Thymus (tissue), 11 donors: ENCODE results near the gene RNF212. TPM values are rescaled to one million over a fixed set of nuclear protein-coding genes. Genes with fewer than 3 reads are reported as not detected.
"Not testable (repeated sequence)": the region's sequence is repeated elsewhere in the genome, so short reads cannot be mapped to it uniquely, and the experiment has no call there.

Experiments
- DNase-seq, 9 donors: peaks; one replicate each; pipeline ENCODE4 v3.0.0-alpha.2; 2013; ENCODE audit warnings: low spot score in 9 of 9, low read depth in 6 of 9, missing footprints in 1 of 9
- H3K27ac ChIP-seq, 2 donors: one replicate each; pipeline ENCODE4 v1.5.1; 2013; ENCODE audit warnings: control low read depth in 1 of 2, low read depth in 1 of 2, low read length in 1 of 2, mild to moderate bottlenecking in 1 of 2, moderate library complexity in 1 of 2
- H3K27me3 ChIP-seq, 2 donors: one replicate each; pipeline ENCODE4 v1.5.1; 2013; ENCODE audit warnings: low read length in 1 of 2; ENCODE audit not compliant: control insufficient read depth in 2 of 2, insufficient read depth in 1 of 2
- H3K36me3 ChIP-seq, 2 donors: one replicate each; pipeline ENCODE4 v1.5.1; 2013; ENCODE audit warnings: low read length in 1 of 2, mild to moderate bottlenecking in 1 of 2, moderate library complexity in 1 of 2; ENCODE audit not compliant: control insufficient read depth in 2 of 2, insufficient read depth in 2 of 2
- H3K4me1 ChIP-seq, 2 donors: one replicate each; pipeline ENCODE4 v1.5.1; 2013; ENCODE audit warnings: low read length in 2 of 2; ENCODE audit not compliant: control insufficient read depth in 2 of 2, insufficient read depth in 2 of 2
- H3K4me3 ChIP-seq, 2 donors: one replicate each; pipeline ENCODE4 v1.5.1; 2013; ENCODE audit warnings: low read length in 2 of 2, control low read depth in 1 of 2, mild to moderate bottlenecking in 1 of 2
- H3K9me3 ChIP-seq, 2 donors: one replicate each; pipeline ENCODE4 v1.5.1; 2013; ENCODE audit warnings: low read length in 1 of 2, mild to moderate bottlenecking in 1 of 2; ENCODE audit not compliant: control insufficient read depth in 2 of 2, insufficient read depth in 1 of 2
- WGBS: extraction: QIAGEN DNeasy Blood & Tissue Kit; methylation state at CpG from one replicate; pipeline ENCODE4 v1.1.7; 2013; 5-methylcytosine and 5-hydroxymethylcytosine counted together
- polyA plus RNA-seq: library from polyadenylated mRNA; stranded (reverse); fragments of 200-250 nt; gene quantifications from one replicate; pipeline ENCODE4 v1.2.3, GENCODE V29; 2013
- total RNA-seq: library from RNA; stranded (reverse); fragments of 120-200 nt; gene quantifications from one replicate; pipeline ENCODE4 v1.2.4, GENCODE V29; 2013
- donor health status: healthy.

RNF212 gene
- total and polyA plus RNA-seq, 2 donors: 1.1 to 11.2 TPM

DNA sequence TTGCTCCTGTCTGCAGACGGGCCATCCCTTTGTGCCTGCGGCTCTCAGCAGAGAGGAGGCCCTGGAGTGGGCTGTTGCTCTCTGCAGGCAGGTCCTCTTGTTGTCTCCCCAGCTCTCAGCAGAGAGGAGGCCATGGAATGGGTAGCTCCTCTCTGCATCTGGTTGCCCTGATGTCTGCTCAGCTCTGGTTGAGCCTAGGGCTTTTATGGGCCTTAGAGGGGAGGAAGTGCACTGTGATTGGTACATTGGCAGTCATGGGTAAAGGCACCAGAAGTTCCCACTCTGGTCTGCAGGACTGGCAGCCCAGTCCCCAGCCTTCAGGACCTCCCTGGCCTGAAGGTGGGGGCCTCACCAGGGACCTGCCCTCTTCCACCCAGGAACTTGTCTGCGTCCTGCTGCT lies 37.5 kb upstream of the RNF212 start:
- peaks cover 0 to 6% of the 10 kb centered on the region in 2 donors for H3K27me3 ChIP-seq
- no peak for DNase-seq
- no peak overlapping the region for H3K4me3 ChIP-seq
- 83% methylated on average over 3 of the region's 3 CpGs for WGBS
- peaks cover 0 to 3% of the 10 kb centered on the region in 2 donors for H3K36me3 ChIP-seq
- H3K4me1 ChIP-seq: no peaks in the 10 kb centered on the region
- no peak overlapping the region for H3K27ac ChIP-seq
- peaks cover 4 to 17% of the 10 kb centered on the region in 2 donors for H3K9me3 ChIP-seq

- DNase-seq: no peak
- no peak overlapping the region for H3K4me3 ChIP-seq
- H3K4me1 ChIP-seq: peaks cover 7 to 10% of the 10 kb centered on the region in 2 donors
- H3K36me3 ChIP-seq: no peaks in the 10 kb centered on the region
- 97% methylated on average over 1 of the region's 1 CpG for WGBS
- H3K27me3 ChIP-seq: peaks cover 0 to 2% of the 10 kb centered on the region in 2 donors
- H3K9me3 ChIP-seq: peaks cover 0 to 4% of the 10 kb centered on the region in 2 donors
- no peak overlapping the region for H3K27ac ChIP-seq
Observed at GRCh38 chr4:1139860-1140259, 26.5 kb upstream of the RNF212 start.

DNA sequence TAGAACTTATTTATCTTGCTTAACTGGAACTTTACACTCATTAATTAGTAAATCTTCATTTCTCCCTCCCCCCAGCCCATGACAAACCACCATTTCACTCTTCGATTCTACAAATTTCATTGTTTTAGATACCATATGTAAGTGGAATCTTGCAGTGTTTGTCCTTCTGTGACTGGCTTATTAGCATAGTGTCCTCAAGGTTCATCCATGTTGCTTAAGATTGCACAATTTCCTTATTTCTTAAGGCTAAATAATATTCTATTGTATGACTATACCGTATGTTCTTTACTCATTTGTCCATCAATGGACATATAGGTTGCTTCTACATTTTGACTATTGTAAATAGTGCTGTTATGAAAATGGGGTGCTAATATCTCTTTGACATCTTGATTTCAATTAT lies 24.5 kb upstream of the RNF212 start:
- no peaks in the 10 kb centered on the region for H3K36me3 ChIP-seq
- H3K27ac ChIP-seq: no peak overlapping the region
- H3K9me3 ChIP-seq: peaks cover 0 to 4% of the 10 kb centered on the region in 2 donors
- no peak overlapping the region for H3K4me3 ChIP-seq
- no peak for DNase-seq
- peaks cover 7 to 10% of the 10 kb centered on the region in 2 donors for H3K4me1 ChIP-seq
- WGBS: 95% methylated on average over 2 of the region's 2 CpGs
- H3K27me3 ChIP-seq: peaks cover 0 to 2% of the 10 kb centered on the region in 2 donors

DNA sequence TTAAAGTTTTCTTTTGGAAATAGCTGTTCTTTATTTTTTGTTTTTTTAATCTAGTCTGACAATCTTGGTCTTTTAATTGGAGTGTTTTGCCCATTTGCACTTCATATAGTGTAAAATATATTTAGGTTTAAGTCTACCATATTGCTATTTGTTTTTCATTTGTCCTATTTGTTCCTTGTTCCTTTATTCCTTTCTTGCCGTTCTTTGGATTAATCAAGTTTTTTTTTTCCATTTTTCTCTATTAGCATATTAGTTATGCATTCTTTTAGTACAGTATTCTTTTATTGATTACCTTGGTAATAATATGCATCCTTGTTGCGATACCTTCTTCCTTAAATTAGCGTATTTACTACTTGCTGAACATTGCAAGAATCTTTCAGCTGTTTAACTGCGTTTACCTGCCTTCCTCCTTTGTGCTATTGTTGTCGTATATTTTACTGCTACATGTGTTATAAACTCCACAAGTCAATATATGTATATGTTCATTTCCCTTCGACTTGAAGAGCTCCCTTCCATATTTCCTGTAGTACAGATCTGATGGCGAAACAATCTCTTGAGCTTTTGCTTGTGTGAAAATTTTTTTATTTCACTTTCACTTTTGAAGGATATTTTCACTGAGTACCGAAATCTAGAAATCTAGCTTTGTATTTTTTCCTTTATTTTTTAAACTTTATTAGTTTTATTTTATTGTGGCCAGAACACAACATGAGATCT lies 23.9 kb upstream of the RNF212 start:
- Histone ChIP-seq H3K9me3 (peaks cover 0 to 4% of the 10 kb centered on the region in 2 donors), H3K27ac (no peak overlapping the region), H3K27me3 (peaks cover 0 to 2% of the 10 kb centered on the region in 2 donors), H3K4me3 (no peak overlapping the region), H3K36me3 (no peaks in the 10 kb centered on the region), H3K4me1 (peaks cover 7 to 10% of the 10 kb centered on the region in 2 donors)
- peak in 3 of 9 donors; percentile 4 to 46 (median 9) for DNase-seq
- 48% methylated on average over 8 of the region's 8 CpGs for WGBS

DNA sequence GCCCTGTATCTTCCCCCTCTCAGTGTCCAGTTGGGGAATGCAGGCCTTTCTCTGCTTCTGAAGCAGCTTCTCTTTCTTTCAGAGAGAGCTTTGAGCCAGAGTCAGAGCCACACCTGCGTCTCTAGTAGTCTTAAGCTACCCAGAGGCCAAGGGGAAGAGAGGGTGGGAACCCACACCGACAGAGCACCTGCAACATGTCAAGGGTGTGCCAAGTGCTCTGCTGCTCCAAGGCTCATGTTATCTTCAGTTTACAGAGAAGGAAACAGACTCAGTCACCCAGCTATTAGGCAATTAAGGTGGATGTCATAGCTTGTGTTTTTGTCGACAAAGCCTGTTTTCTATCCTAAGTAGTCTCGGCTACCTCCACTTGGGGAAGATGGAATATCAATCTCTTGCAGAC lies 22.7 kb upstream of the RNF212 start:
- 12% methylated on average over 4 of the region's 4 CpGs for WGBS
- peaks cover 0 to 4% of the 10 kb centered on the region in 2 donors for H3K9me3 ChIP-seq
- peaks cover 7 to 10% of the 10 kb centered on the region in 2 donors for H3K4me1 ChIP-seq
- peaks cover 0 to 2% of the 10 kb centered on the region in 2 donors for H3K27me3 ChIP-seq
- H3K27ac ChIP-seq: peak overlapping the region; percentile 71 to 77
- no peaks in the 10 kb centered on the region for H3K36me3 ChIP-seq
- H3K4me3 ChIP-seq: no peak overlapping the region
- peak; percentile 36 to 83 (median 56) for DNase-seq

GRCh38 chr4:1133033-1133432 lies 19.7 kb upstream of the RNF212 start:
- DNase-seq: no peak
- Histone ChIP-seq H3K4me1 (peaks cover 7 to 12% of the 10 kb centered on the region in 2 donors), H3K27me3 (peaks cover 0 to 3% of the 10 kb centered on the region in 2 donors), H3K36me3 (no peaks in the 10 kb centered on the region), H3K9me3 (no peaks in the 10 kb centered on the region), H3K4me3 (no peak overlapping the region), H3K27ac (no peak overlapping the region)
- 79% methylated on average over 8 of the region's 8 CpGs for WGBS

DNA sequence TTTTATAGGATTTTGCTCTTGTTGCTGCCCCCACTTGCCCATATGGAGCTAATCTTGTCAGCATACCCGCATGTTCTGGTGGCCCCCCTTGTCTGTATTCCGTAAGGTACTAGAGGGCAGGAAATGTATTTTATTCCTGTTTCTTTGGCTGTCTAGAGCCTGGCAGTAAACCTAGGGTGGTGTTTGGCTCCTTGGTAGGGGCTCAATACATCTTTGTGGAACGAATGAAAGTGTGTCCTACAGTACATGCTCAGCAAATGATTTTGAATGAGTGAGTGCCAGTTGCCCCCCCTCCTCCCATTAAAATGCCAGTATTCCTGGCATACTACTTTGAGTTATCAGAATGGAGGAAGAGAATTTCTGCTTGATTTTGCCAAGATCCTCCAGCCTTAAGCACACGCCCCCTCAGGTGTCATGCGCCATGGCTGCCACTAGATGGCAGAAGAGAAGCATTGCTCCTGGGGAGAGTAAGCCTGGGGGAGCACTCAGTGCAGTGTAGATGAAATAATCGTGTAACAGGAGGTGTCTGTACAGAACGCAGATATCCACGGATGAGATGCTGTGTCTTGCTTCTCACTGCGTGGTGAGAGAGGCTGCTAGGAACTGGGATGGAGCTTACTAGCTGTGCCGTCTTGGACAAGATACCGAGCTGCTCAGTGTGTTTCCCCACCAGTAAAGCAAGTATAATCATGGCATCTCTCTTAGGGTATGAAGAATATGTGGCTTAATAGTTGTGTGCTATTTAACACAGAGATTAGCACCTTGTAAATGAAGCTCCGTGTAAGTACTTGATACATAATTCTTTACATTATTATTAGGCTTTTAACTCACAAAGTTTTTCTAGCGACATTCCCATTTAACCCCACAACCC lies 17.2 kb upstream of the RNF212 start:
- Histone ChIP-seq H3K27me3 (peaks cover 0 to 5% of the 10 kb centered on the region in 2 donors), H3K36me3 (no peaks in the 10 kb centered on the region), H3K9me3 (no peaks in the 10 kb centered on the region), H3K4me1 (peaks cover 0 to 4% of the 10 kb centered on the region in 2 donors), H3K4me3 (no peak overlapping the region), H3K27ac (no peak overlapping the region)
- 32% methylated on average over 13 of the region's 13 CpGs for WGBS
- peak; percentile 56 to 89 (median 70) for DNase-seq

DNA sequence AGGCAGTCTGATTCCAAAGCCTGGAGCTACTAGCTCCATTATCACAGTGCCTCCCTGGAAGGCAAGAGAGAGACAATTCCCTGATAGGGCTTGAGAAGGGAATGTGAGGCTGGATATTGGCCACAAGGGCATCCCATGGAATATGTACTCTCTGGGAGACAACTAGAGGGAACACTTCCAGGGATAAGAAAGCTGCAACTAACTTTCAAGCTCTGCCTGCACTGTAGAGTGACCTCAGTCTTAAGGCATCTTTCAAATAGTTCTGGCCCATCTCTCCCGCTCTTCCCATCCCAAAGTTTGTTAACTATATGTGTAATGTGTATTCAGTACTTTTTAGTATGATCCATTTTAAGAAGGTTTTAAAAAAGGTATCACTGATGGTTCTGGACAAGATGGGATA lies 13.1 kb upstream of the RNF212 start:
- WGBS: 100% methylated on average over 1 of the region's 1 CpG
- Histone ChIP-seq H3K27me3 (peaks cover 0 to 5% of the 10 kb centered on the region in 2 donors), H3K4me3 (no peak overlapping the region), H3K4me1 (peaks cover 0 to 3% of the 10 kb centered on the region in 2 donors), H3K27ac (no peak overlapping the region), H3K9me3 (no peaks in the 10 kb centered on the region), H3K36me3 (no peaks in the 10 kb centered on the region)
- DNase-seq: no peak

- WGBS: 97% methylated on average over 4 of the region's 4 CpGs
- not testable (repeated sequence) for H3K27ac ChIP-seq, H3K27me3 ChIP-seq, H3K9me3 ChIP-seq, H3K4me3 ChIP-seq, H3K36me3 ChIP-seq, H3K4me1 ChIP-seq, DNase-seq
Observed at GRCh38 chr4:1125466-1125865, 12.1 kb upstream of the RNF212 start.
